ENCODE results near the gene MGST2. TPM values are rescaled to one million over a fixed set of nuclear protein-coding genes. Genes with fewer than 3 reads are reported as not detected.

The MGST2 gene
- total RNA-seq: 10 to 100 TPM; 24.3 to 35.5 TPM

- no peak for TF ChIP-seq CTCF (IDR thresholded peaks at IDR 0.05)
Observed at GRCh38 chr4:139665690-139666529, at the start of gene MGST2. MGST2 (plus strand) TSS chr4:139665819; CDS start chr4:139666020, 201 bp downstream.

GRCh38 chr4:139617702-139618490 lies 47.7 kb upstream of the MGST2 start:
- Histone ChIP-seq H3K27me3 (replicated peaks; ENCODE audit: insufficient read depth) (no peaks in the 10 kb centered on the region), H3K36me3 (no peaks in the 10 kb centered on the region), H3K4me1 (ENCODE audit: control insufficient read depth in 1 of 2, low read depth in 2 of 2) (no peaks in the 10 kb centered on the region), H3K9me3 (no peaks in the 10 kb centered on the region), H3K4me3 (no peak overlapping the region), H3K27ac (no peak overlapping the region)
- DNase-seq (ENCODE audit: low spot score): no peak
- no peak for ATAC-seq (ENCODE audit: insufficient number of reproducible peaks, low FRiP score, low read depth)
- TF ChIP-seq CTCF (IDR thresholded peaks at IDR 0.05): peak; percentile 41

More at GRCh38 chr4:139665690-139666529, at the start of gene MGST2:
- ATAC-seq (ENCODE audit: insufficient number of reproducible peaks, low FRiP score, low read depth) (peak; percentile 45), DNase-seq (ENCODE audit: low spot score) (no peak)
- H3K4me3 ChIP-seq: peak within 1 kb of the TSS; percentile 86
- H3K4me1 ChIP-seq (ENCODE audit: control insufficient read depth in 1 of 2, low read depth in 2 of 2): peaks cover 6 to 27% of the 10 kb centered on the region in 2 donors
- H3K36me3 ChIP-seq: no peaks in the 10 kb centered on the region
- H3K27me3 ChIP-seq (replicated peaks; ENCODE audit: insufficient read depth): no peaks in the 10 kb centered on the region
- H3K9me3 ChIP-seq: no peaks in the 10 kb centered on the region
- H3K27ac ChIP-seq: peak within 1 kb of the TSS; percentile 83 to 90

GRCh38 chr4:139619644-139620043 lies 46.0 kb upstream of the MGST2 start:
- DNase-seq (ENCODE audit: low spot score) (no peak), ATAC-seq (ENCODE audit: insufficient number of reproducible peaks, low FRiP score, low read depth) (no peak)
- no peaks in the 10 kb centered on the region for H3K4me1 ChIP-seq (ENCODE audit: control insufficient read depth in 1 of 2, low read depth in 2 of 2)

GRCh38 chr4:139622901-139623381 lies 42.7 kb upstream of the MGST2 start:
- H3K4me1 ChIP-seq (ENCODE audit: control insufficient read depth in 1 of 2, low read depth in 2 of 2): no peaks in the 10 kb centered on the region
- TF ChIP-seq CTCF (IDR thresholded peaks at IDR 0.05): no peak
- no peaks in the 10 kb centered on the region for H3K36me3 ChIP-seq
- DNase-seq (ENCODE audit: low spot score) (no peak), ATAC-seq (ENCODE audit: insufficient number of reproducible peaks, low FRiP score, low read depth) (no peak)
- no peak overlapping the region for H3K4me3 ChIP-seq
- H3K27me3 ChIP-seq (replicated peaks; ENCODE audit: insufficient read depth): no peaks in the 10 kb centered on the region
- no peak overlapping the region for H3K27ac ChIP-seq
- no peaks in the 10 kb centered on the region for H3K9me3 ChIP-seq

More at GRCh38 chr4:139619644-139620043, 46.0 kb upstream of the MGST2 start:
- Histone ChIP-seq H3K36me3 (no peaks in the 10 kb centered on the region), H3K27me3 (replicated peaks; ENCODE audit: insufficient read depth) (no peaks in the 10 kb centered on the region), H3K9me3 (no peaks in the 10 kb centered on the region), H3K4me3 (no peak overlapping the region), H3K27ac (no peak overlapping the region)
- peak; percentile 18 for TF ChIP-seq CTCF (IDR thresholded peaks at IDR 0.05)

Data from thoracic aorta (tissue), 2 donors.